H1 (cell line): Measurements from ENCODE around the gene NMRAL1. TPM values are rescaled to one million over a fixed set of nuclear protein-coding genes. Genes with fewer than 3 reads are reported as not detected.

Source experiments
- CTCF ChIA-PET: fragments of 300-600 bp; sonication (Branson Sonifier 250); formaldehyde crosslinking; loops from one replicate; lab custom pipeline; 2021; ENCODE audit not compliant: partially characterized antibody; lab: Charles Lee
- POLR2A ChIA-PET: fragments of 300-600 bp; sonication (Branson Sonifier 250); formaldehyde crosslinking; loops from one replicate; lab custom pipeline; 2021; ENCODE audit warnings: inconsistent platforms; ENCODE audit not compliant: partially characterized antibody; lab: Charles Lee
- DNase-seq, 2 experiments: peaks; one replicate each; pipeline versions ENCODE4 v3.0.0 to v3.0.0-alpha.2; 2010 to 2022; ENCODE audit warnings: low spot score in 2 of 2, low read depth in 1 of 2, mixed read lengths in 1 of 2
- FAIRE-seq: peaks from 2 replicates; lab custom pipeline; 2011; peaks lifted over from hg19 to GRCh38; lab: Jason Lieb, UNC
- H2AFZ ChIP-seq: 2 replicates; pipeline ENCODE4 v1.8.1; 2012; ENCODE audit warnings: low read length, inconsistent platforms
- H2AK5ac ChIP-seq: 2 replicates; pipeline ENCODE4 v1.6.1; 2013; ENCODE audit warnings: low read depth, low read length
- H2BK120ac ChIP-seq: replicated peaks from 2 replicates; pipeline ENCODE3; 2013; ENCODE audit warnings: low read depth, low read length, inconsistent platforms
- H2BK12ac ChIP-seq: 2 replicates; pipeline ENCODE4 v1.6.1; 2013; ENCODE audit warnings: low read depth, low read length
- H2BK15ac ChIP-seq: 2 replicates; pipeline ENCODE4 v1.6.1; 2013; ENCODE audit warnings: low read length
- H2BK20ac ChIP-seq: 2 replicates; pipeline ENCODE4 v1.6.1; 2013; ENCODE audit warnings: low read length
- H2BK5ac ChIP-seq: 2 replicates; pipeline ENCODE4 v1.6.1; 2013; ENCODE audit warnings: low read depth, low read length
- H3K14ac ChIP-seq: 2 replicates; pipeline ENCODE4 v1.6.1; 2013; ENCODE audit warnings: inconsistent platforms; ENCODE audit not compliant: insufficient read length
- H3K18ac ChIP-seq: 2 replicates; pipeline ENCODE4 v1.6.1; 2013; ENCODE audit warnings: low read length; ENCODE audit errors: extremely low read depth
- H3K23ac ChIP-seq: 2 replicates; pipeline ENCODE4 v1.6.1; 2013; ENCODE audit warnings: inconsistent platforms; ENCODE audit not compliant: insufficient read length
- H3K23me2 ChIP-seq: 2 replicates; pipeline ENCODE4 v1.6.1; 2013; ENCODE audit warnings: low read depth, low read length
- H3K27ac ChIP-seq: 2 replicates; pipeline ENCODE4 v1.6.1; 2011; ENCODE audit warnings: low read depth, low read length, inconsistent platforms
- H3K27me3 ChIP-seq, 4 experiments: replicated peaks in 1 of 4; 1 replicate in 1 of 4; 2 replicates in 3 of 4; pipeline versions ENCODE4 v1.6.1 to v1.8.1; 2011 to 2013; ENCODE audit warnings: low read length in 3 of 4, mild to moderate bottlenecking in 3 of 4, inconsistent platforms in 2 of 4, mixed read lengths in 2 of 4, moderate library complexity in 1 of 4; ENCODE audit not compliant: control insufficient read depth in 3 of 4, insufficient read depth in 3 of 4; ENCODE audit errors: extremely low read depth in 1 of 4
- H3K36me3 ChIP-seq, 4 experiments: 2 replicates each; pipeline versions ENCODE4 v1.6.1 to v1.8.1; 2011 to 2013; ENCODE audit warnings: mild to moderate bottlenecking in 4 of 4, low read length in 3 of 4, moderate library complexity in 2 of 4, control low read depth in 1 of 4, inconsistent platforms in 1 of 4; ENCODE audit not compliant: insufficient read depth in 4 of 4, control insufficient read depth in 2 of 4
- H3K4ac ChIP-seq: replicated peaks from 2 replicates; pipeline ENCODE3; 2013; ENCODE audit warnings: low read length, low read depth, mixed read lengths, inconsistent platforms; ENCODE audit not compliant: insufficient read length
- H3K4me1 ChIP-seq, 4 experiments: replicated peaks in 1 of 4; 1 replicate in 1 of 4; 2 replicates in 3 of 4; pipeline versions ENCODE4 v1.6.1 to v1.8.1; 2011 to 2013; ENCODE audit warnings: low read length in 3 of 4, inconsistent platforms in 2 of 4, mixed read lengths in 1 of 4; ENCODE audit not compliant: insufficient read depth in 4 of 4, control insufficient read depth in 3 of 4
- H3K4me2 ChIP-seq, 2 experiments: 2 replicates each; pipeline versions ENCODE4 v1.6.1 to v1.8.1; 2011 to 2013; ENCODE audit warnings: low read depth in 2 of 2, low read length in 2 of 2, control low read depth in 1 of 2, inconsistent platforms in 1 of 2, mild to moderate bottlenecking in 1 of 2; ENCODE audit not compliant: insufficient read depth in 1 of 2
- H3K4me3 ChIP-seq, 4 experiments: fragments of 200-600, 300-600 bp in 1 of 4; sonication (generic), shearing (Covaris generic), sonication (Bioruptor Twin) in 1 of 4; 2 replicates each; pipeline versions ENCODE4 v1.5.1 to v1.8.1; 2011 to 2016; ENCODE audit warnings: low read length in 4 of 4, low read depth in 3 of 4, control low read depth in 2 of 4, inconsistent platforms in 2 of 4, mild to moderate bottlenecking in 2 of 4, mixed read lengths in 1 of 4, moderate library complexity in 1 of 4; ENCODE audit not compliant: insufficient read depth in 2 of 4; ENCODE audit errors: extremely low read depth in 1 of 4
- H3K56ac ChIP-seq: replicated peaks from 2 replicates; pipeline ENCODE3; 2013; ENCODE audit warnings: low read depth, mild to moderate bottlenecking, mixed read lengths, low read length, inconsistent platforms; ENCODE audit not compliant: insufficient read length
- H3K79me1 ChIP-seq: 2 replicates; pipeline ENCODE4 v1.6.1; 2013; ENCODE audit warnings: low read depth, low read length, control low read depth
- H3K79me2 ChIP-seq, 2 experiments: 2 replicates each; pipeline versions ENCODE4 v1.6.1 to v1.8.1; 2012 to 2013; ENCODE audit warnings: low read length in 2 of 2, mild to moderate bottlenecking in 2 of 2, inconsistent platforms in 1 of 2; ENCODE audit not compliant: insufficient read depth in 2 of 2, control insufficient read depth in 1 of 2
- H3K9ac ChIP-seq, 4 experiments: replicated peaks in 1 of 4; 1 replicate in 1 of 4; 2 replicates in 3 of 4; pipeline versions ENCODE4 v1.6.1 to v1.8.1; 2011 to 2013; ENCODE audit warnings: low read depth in 3 of 4, low read length in 3 of 4, control low read depth in 2 of 4, mild to moderate bottlenecking in 2 of 4, moderate library complexity in 2 of 4, inconsistent platforms in 1 of 4; ENCODE audit errors: extremely low read depth in 1 of 4
- H3K9me3 ChIP-seq, 2 experiments: 2 replicates each; pipeline versions ENCODE4 v1.6.1 to v1.8.1; 2012 to 2013; ENCODE audit warnings: mild to moderate bottlenecking in 2 of 2, moderate library complexity in 2 of 2, control low read depth in 1 of 2, inconsistent platforms in 1 of 2, low read depth in 1 of 2, low read length in 1 of 2, mixed read lengths in 1 of 2; ENCODE audit not compliant: insufficient read depth in 2 of 2
- H4K20me1 ChIP-seq, 2 experiments: replicated peaks in 1 of 2; 2 replicates each; pipeline versions ENCODE3 to v1.8.1; 2011 to 2013; ENCODE audit warnings: inconsistent platforms in 2 of 2, low read length in 2 of 2, mild to moderate bottlenecking in 1 of 2; ENCODE audit not compliant: insufficient read depth in 2 of 2, control insufficient read depth in 1 of 2
- H4K5ac ChIP-seq: 2 replicates; pipeline ENCODE4 v1.6.1; 2013; ENCODE audit warnings: low read length, low read depth, mixed read lengths, inconsistent platforms; ENCODE audit not compliant: insufficient read length
- H4K8ac ChIP-seq: 2 replicates; pipeline ENCODE4 v1.8.0; 2013; ENCODE audit warnings: mild to moderate bottlenecking, moderate library complexity, low read length, inconsistent platforms; ENCODE audit not compliant: insufficient read depth; ENCODE audit errors: extremely low read depth
- H4K91ac ChIP-seq: replicated peaks from 2 replicates; pipeline ENCODE3; 2013; ENCODE audit warnings: low read length, mixed read lengths, inconsistent platforms; ENCODE audit not compliant: insufficient read length
- BRCA1 ChIP-seq: IDR thresholded peaks from 2 replicates; pipeline ENCODE4 v1.6.1; 2012; ENCODE audit warnings: low read depth, low read length, improper control_type of control experiment
- GABPA ChIP-seq: IDR thresholded peaks from 2 replicates; pipeline ENCODE4 v1.6.1; 2011; ENCODE audit warnings: mild to moderate bottlenecking, low read length, moderate library complexity, borderline replicate concordance; ENCODE audit not compliant: insufficient read depth
- GTF2F1 ChIP-seq: IDR thresholded peaks from 2 replicates; pipeline ENCODE4 v1.6.1; 2012; ENCODE audit warnings: low read depth, low read length, improper control_type of control experiment, borderline replicate concordance
- HDAC2 ChIP-seq, 2 experiments: fragments of 300-600 bp in 1 of 2; sonication (generic) in 1 of 2; IDR thresholded peaks; 2 replicates each; pipeline ENCODE4 v1.6.1; 2011 to 2012; ENCODE audit warnings: low read depth in 2 of 2, low read length in 2 of 2, mild to moderate bottlenecking in 2 of 2, moderate library complexity in 2 of 2, borderline replicate concordance in 1 of 2, inconsistent platforms in 1 of 2
- HDAC6 ChIP-seq: IDR thresholded peaks from one replicate; pipeline ENCODE4 v1.7.1; 2012; ENCODE audit warnings: low read depth, mild to moderate bottlenecking, inconsistent platforms, low read length, moderate library complexity
- NRF1 ChIP-seq: IDR thresholded peaks from 2 replicates; pipeline ENCODE4 v1.6.1; 2011; ENCODE audit warnings: mild to moderate bottlenecking, low read depth, low read length, improper control_type of control experiment
- SIRT6 ChIP-seq: IDR thresholded peaks from one replicate; pipeline ENCODE4 v1.7.1; 2012; ENCODE audit warnings: low read length, inconsistent platforms
- WGBS, 2 experiments: shearing (Covaris generic) in 1 of 2; methylation state at CpG; one replicate each; pipeline versions ENCODE4 v1.1.6 to v1.1.7; 2013 to 2015; ENCODE audit warnings: low lambda C conversion rate in 2 of 2, mixed read lengths in 2 of 2, inconsistent platforms in 1 of 2, low coverage in 1 of 2, missing lambda C conversion rate in 1 of 2; ENCODE audit not compliant: insufficient replicate concordance in 2 of 2, insufficient coverage in 1 of 2, insufficient read length in 1 of 2; ENCODE audit errors: extremely low coverage in 1 of 2, missing lambda C conversion rate in 1 of 2; 5-methylcytosine and 5-hydroxymethylcytosine counted together
- polyA plus RNA-seq, 7 experiments: library from polyadenylated mRNA; depleted of rRNA in 3 of 7; stranded (reverse) in 5 of 7; unstranded in 2 of 7; fragments of >200 nt in 5 of 7; fragments of 200-250 nt in 2 of 7; gene quantifications; 1 replicate in 5 of 7; 2 replicates in 1 of 7; 4 replicates in 1 of 7; pipeline versions ENCODE4 v1.2.1 to v1.2.3, GENCODE V29; 2011 to 2013; ENCODE audit warnings: missing spikeins in 2 of 7, mixed read lengths in 2 of 7
- total RNA-seq: library from RNA; stranded (reverse); fragmentation: NEBNext Ultra II Directional; extraction: Animal tissue kit (Norgen Biotek cat#: 25700); gene quantifications from 2 replicates; pipeline ENCODE4 v1.2.1, GENCODE V29; 2021

The NMRAL1 gene
- total and polyA plus RNA-seq, 2 of the 8 experiments (the other 6 are each of a cell fraction or from before 2014, with no cell fraction given): 66.8 to 143 TPM

GRCh38 chr16:4475880-4476788 is 1.7 kb upstream of the NMRAL1 start, which contains the start of gene HMOX2:
HMOX2 (plus strand) TSS chr16:4476398; CDS start chr16:4505525, 29,127 bp downstream.
- Histone ChIP-seq H2BK5ac (no peak within 1 kb of the TSS), H2AFZ (no peak within 1 kb of the TSS), H2AK5ac (0 out of 2 replicates have a peak within 1 kb of the TSS, but pooled peaks have one; percentile 30), H4K5ac (no peak within 1 kb of the TSS), H3K9ac (peak within 1 kb of the TSS; percentile 25 to 63 (median 49); a peak in 5 of 7 replicates), H3K79me1 (peaks cover 2% of the 10 kb centered on the region; the same call in 1 of the 2 replicates), H3K79me2 (peaks cover 0 to 16% of the 10 kb centered on the region in 2 experiments; a peak in 3 of 4 replicates), H3K9me3 (peaks cover 0 to 3% of the 10 kb centered on the region in 2 experiments; a peak in 1 of 4 replicates), H4K8ac (peak within 1 kb of the TSS; percentile 87; the same call in 1 of the 2 replicates), H3K23me2 (peaks cover 5% of the 10 kb centered on the region; the same call in 1 of the 2 replicates), H3K36me3 (0 out of 8 replicates have a peak, but pooled peaks cover 0 to under 1% (median 0%) of the 10 kb centered on the region in 4 experiments), H3K4me1 (peaks cover 0 to 9% (median 3%) of the 10 kb centered on the region in 4 experiments; a peak in 6 of 7 replicates), H2BK15ac (0 out of 2 replicates have a peak within 1 kb of the TSS, but pooled peaks have one; percentile 24), H2BK120ac (no peak within 1 kb of the TSS), H3K4me2 (peak within 1 kb of the TSS; percentile 93 to 94), H3K27me3 (peaks cover 0 to 7% (median 7%) of the 10 kb centered on the region in 4 experiments; a peak in 6 of 7 replicates), H3K4ac (no peak within 1 kb of the TSS), H3K23ac (no peak within 1 kb of the TSS), H4K20me1 (peaks cover 2% of the 10 kb centered on the region in 2 experiments), H2BK12ac (no peak within 1 kb of the TSS), H2BK20ac (peak within 1 kb of the TSS; percentile 24; the same call in 1 of the 2 replicates), H4K91ac (no peak within 1 kb of the TSS), H3K56ac (peak within 1 kb of the TSS; percentile 57), H3K14ac (no peak within 1 kb of the TSS), H3K18ac (peak within 1 kb of the TSS; percentile 83), H3K27ac (no peak within 1 kb of the TSS), H3K4me3 (peak within 1 kb of the TSS; percentile 48 to 81 (median 70))
- WGBS, 2 experiments: 13% methylated on average over 68 of the region's 70 CpGs; no CpG with 5 or more reads in 1 of the 2 experiments
- DNase-seq (peak; percentile 90 to 98), FAIRE-seq (no peak)
- ChIA-PET POLR2A (interaction anchor here (1.1 to 14.4 kb wide), 7 partner anchors 9 to 140 kb away, joined by 3 to 257 read pairs (median 3); no protein-coding TSS in a partner anchor), CTCF (interaction anchor here (0.8 to 1.5 kb wide), 8 partner anchors 9 to 148 kb away, joined by 3 to 4 read pairs (median 3); no protein-coding TSS in a partner anchor)
- TF ChIP-seq HDAC6 (no peak), GTF2F1 (peak; percentile 19; the same call in 1 of the 2 replicates), SIRT6 (no peak), BRCA1 (no peak), NRF1 (peak; percentile 23; the same call in 1 of the 2 replicates), HDAC2 (IDR thresholded peaks at IDR 0.05; ENCODE audit: borderline replicate concordance in 1 of 2, low read depth in 2 of 2, low read length in 2 of 2) (peak in 1 of 2 experiments; percentile 66; a peak in 2 of 4 replicates), GABPA (0 out of 2 replicates have a peak, but pooled peaks have one; percentile 48)
